HG03064 (cell line): Measurements from ENCODE around the gene PMS1.
"Not testable (repeated sequence)": the region's sequence is repeated elsewhere in the genome, so short reads cannot be mapped to it uniquely, and the experiment has no call there.

Experiments
- ATAC-seq: cut with Tn5 transposase; IDR thresholded peaks from one replicate; pipeline ENCODE4 v1.9.1; 2021; ENCODE audit warnings: low read depth; ENCODE audit not compliant: unreplicated experiment

PMS1 gene

GRCh38 chr2:189803431-189803830, 19.2 kb downstream of the PMS1 start:
- no peak for ATAC-seq

DNA sequence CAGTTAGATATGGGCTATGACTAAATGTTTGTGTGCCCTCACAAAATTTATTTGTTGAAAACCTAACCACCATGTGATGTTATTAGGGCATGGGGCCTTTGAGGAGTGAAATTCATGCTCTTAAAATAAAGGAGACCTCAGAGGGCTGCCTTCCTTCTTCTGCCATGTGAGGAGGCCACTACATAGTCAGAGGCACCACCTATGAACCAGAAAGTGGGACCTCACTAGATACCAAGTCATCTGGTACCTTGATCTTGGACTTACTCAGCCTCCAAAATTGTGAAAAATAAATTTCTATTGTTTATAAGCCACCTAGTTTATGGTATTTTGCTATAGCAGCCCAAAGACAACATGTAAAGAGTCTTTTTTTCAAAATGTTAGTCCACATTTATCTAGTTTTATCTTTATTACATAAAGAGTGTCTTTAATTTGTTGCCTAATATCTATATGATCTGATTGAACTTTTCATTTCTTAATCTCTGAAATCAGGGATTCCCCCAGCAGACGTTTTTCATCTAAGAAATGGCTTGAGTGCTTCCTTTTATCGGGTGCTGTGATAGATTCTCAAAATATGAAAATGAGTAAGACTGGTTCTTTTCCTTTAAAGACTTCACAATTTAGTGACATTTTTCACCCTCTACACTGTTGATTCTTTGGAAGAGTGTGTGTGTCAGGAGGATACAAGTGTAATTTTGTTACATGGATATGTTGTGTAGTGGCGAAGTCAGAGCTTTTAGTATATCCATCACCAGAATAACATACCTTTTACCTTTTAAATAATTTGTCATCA, 34.2 kb downstream of the PMS1 start:
- ATAC-seq = no peak

- no peak for ATAC-seq
Observed at GRCh38 chr2:189819297-189819704, 35.1 kb downstream of the PMS1 start.

DNA sequence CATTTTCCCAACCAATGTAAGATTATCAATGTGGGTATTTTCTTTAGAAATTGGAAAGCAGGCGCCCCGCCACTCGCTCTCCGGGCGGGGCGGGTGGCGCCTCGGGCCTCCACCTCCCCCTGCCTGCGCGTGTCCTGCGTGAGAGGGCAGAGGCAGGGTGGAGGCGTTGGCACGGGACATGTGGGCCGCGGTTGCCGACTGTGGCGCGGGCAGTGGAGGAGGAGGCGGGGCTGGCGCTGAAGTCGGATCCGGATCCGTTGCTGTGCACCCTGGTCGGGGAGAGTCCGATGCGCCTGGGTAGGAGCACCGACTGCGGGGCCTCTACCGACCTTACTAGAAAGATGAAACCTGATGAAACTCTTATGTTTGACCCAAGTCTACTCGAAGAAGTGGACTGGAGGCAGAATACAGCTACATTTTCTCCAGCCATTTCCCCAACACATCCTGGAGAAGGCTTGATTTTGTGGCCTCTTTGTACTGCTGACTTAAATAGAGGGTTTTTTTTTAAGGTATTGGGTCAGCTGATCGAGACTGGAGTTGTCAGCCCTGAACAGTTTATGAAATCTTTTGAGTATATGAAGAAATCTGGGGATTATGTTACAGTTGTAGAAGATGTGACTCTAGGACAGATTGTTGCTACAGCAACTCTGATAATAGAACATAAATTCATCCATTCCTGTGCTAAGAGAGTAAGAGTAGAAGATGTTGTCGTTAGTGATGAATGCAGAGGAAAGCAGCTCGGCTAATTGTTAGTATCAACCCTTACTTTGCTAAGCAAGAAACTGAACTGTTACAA, 37.9 kb downstream of the PMS1 start:
- no peak for ATAC-seq

- ATAC-seq = no peak
Observed at GRCh38 chr2:189824694-189825396, 40.6 kb downstream of the PMS1 start.

DNA sequence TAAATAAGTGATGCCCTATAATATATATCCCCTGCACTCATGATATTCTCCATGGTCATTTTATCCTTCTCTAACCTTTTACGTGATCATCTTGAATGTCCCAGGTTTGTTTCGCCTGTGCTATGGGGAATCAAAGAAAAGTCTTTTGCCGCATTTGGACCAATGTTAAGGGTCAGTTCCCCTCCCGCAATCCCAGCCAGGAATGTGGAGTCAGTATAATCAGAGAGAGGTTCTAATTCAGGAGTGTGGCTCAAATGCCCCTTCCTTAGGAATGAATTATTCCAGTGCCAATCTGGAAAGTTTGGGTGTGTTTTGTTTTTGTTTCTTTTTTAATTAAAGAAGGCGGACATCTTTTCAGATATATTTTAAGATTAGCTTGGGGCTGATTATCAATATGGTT, 41.8 kb downstream of the PMS1 start:
- no peak for ATAC-seq

GRCh38 chr2:189829102-189829833, 45.0 kb downstream of the PMS1 start:
- no peak for ATAC-seq

DNA sequence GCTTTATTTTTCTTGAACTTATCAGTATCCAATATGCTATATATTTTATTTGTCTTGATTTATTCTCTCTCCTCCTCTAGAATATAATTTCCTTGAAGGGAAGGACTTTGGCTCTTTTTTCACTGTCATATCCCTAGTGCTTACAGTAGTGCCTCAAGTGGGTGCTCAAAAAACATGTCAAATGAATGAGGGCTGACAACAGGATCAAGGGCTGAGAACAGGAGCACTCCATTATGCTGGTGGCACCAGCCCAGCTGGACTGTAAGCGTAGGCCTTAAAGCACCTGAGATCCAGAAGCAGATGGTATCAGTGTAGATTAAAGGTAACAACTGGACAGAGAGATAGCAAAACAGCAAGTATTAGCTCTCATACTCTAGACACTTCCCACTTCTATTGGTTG, 46.3 kb downstream of the PMS1 start:
- no peak for ATAC-seq

- no peak for ATAC-seq
Observed at GRCh38 chr2:189834059-189834458, 49.8 kb downstream of the PMS1 start.

DNA sequence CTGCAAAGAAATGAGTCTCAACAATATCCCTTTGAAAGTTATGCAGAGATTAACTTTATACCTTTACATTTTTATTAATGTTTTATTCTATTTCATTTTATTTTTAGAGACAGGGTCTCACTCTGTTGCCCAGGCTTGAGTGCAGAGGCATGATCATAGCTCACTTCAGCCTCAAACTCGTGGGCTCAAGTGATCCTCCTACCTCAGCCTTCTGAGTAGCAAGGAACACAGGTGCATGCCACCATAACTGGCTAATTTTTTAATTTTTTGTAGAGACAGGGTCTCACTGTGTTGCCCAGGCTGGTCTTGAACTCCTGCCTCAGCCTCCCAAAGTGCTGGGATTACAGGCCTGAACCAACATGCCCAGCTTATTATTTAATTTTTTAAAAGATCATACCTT, 50.4 kb downstream of the PMS1 start:
- not testable (repeated sequence) for ATAC-seq

DNA sequence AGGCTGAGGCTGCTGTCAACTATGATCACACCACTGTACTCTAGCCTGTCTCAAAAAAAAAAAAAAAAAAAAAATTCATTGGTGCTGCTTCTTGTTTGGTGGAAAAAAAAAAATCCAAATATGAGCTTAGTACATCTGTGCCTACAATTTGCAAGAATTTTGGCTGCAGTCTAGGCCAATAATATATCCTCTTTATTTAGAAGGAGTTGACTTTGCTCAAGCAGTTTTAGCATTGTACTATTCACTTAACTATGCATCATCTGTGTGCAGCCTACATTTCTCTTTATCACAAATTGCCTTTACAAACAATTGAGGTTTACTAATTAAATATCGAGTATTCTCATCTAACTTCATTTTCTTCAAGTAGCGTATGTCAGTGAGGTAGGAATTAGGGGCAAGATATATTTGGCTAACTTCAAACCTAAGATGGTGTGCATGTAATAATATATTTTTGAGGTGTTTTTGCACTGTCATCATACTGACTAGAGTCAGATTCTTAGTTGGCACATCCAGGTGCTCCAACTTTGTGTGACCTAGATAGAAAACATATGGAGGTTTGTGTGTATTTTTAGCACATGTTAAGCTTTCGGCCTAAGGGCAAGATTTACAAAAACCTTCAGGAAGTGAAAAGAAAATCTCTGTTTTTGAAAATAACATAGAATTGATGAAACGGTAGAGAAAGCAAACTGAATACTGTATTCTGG, 51.8 kb downstream of the PMS1 start:
- no peak for ATAC-seq

DNA sequence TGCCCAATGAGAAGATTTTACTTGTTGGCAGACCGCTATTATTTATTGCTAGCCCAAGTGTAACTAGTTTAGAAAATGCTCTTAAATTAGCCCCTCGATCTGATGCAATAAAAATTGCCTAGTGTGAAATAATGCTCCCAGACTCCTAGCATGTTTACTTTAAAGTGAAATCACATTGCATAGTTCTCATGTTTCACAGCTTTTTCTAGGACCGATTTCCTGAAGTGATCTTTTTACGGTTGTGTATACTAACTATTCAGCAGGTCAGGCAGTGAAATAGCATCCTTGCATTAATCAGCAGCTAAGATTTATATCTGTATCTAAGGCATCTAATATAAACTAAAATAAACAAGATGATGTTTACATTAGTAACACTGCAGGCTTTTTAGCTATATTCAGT, 52.4 kb downstream of the PMS1 start:
- no peak for ATAC-seq

- no peak for ATAC-seq
Observed at GRCh38 chr2:189837326-189837725, 53.1 kb downstream of the PMS1 start.

GRCh38 chr2:189841019-189841418, 56.8 kb downstream of the PMS1 start:
- no peak for ATAC-seq

DNA sequence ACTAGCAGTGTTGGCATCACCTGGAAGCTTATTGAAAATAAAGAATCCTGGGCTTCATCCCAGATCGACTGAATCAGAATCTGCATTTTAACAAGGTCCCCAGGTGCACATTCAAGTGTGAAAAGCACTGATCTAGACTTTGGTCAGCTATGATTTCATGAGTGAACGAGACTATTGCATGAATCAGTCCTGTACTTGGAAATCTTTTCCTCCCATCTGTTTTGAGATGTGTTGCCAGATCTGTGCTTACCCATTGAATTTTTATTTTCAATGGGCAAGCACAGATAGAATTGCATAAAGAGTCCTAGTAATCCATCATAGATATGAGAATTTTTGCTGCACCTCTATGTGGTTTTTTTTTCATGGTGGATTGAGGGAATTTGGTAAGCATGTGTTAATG, 64.0 kb downstream of the PMS1 start:
- no peak for ATAC-seq

DNA sequence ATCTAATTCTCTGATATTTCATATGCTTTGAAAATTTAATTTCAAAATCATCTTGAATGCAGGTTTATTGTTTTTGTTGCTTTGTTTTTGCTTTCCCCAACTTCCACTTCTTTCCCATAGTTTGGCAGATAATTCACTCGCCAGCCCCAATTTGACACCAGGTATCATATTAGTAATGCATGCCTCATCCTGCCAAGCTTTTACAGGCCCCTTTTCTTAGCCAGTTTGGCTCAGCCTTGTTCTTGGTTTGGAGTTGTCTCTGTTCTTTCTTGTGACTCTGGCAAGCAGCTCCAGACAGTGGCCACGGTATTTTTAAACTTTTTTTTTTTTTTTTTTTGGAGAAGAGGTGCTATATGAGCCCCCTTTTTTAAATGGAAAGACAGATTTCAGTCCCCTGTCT, 65.3 kb downstream of the PMS1 start:
- ATAC-seq = no peak

- ATAC-seq = no peak
Observed at GRCh38 chr2:189851174-189851826, 67.0 kb downstream of the PMS1 start.

DNA sequence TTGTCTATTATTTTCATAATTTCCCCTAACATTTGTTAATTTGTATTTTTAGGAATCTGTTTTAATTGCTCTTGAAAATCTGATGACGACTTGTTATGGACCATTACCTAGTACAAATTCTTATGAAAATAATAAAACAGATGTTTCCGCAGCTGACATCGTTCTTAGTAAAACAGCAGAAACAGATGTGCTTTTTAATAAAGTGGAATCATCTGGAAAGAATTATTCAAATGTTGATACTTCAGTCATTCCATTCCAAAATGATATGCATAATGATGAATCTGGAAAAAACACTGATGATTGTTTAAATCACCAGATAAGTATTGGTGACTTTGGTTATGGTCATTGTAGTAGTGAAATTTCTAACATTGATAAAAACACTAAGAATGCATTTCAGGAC, 69.9 kb downstream of the PMS1 start:
- no peak for ATAC-seq

DNA sequence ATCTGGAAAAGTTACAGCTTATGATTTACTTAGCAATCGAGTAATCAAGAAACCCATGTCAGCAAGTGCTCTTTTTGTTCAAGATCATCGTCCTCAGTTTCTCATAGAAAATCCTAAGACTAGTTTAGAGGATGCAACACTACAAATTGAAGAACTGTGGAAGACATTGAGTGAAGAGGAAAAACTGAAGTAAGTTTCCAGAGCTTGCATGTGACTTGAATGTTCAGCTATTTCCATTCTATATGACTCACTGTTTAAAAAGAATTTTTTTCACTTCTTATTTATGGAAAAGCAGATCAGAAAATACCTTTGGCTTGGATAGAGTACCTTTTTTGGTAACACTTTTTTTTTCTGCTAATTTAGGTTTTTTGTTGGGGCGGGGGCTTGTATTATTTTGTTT, 70.7 kb downstream of the PMS1 start:
- no peak for ATAC-seq

GRCh38 chr2:189858291-189858690, 74.0 kb downstream of the PMS1 start:
- ATAC-seq = no peak
